Activated CD8-positive, alpha-beta memory T cell treated with anti-CD3 and anti-CD28 coated beads, Interleukin-2, amount 50 U/mL, for 1 hour (primary cell): ENCODE results near the gene SLF2.

Experiments used
- DNase-seq: peaks from one replicate; pipeline ENCODE4 v3.0.0-alpha.2; 2020; ENCODE audit errors: extremely low read depth

SLF2 gene

DNA sequence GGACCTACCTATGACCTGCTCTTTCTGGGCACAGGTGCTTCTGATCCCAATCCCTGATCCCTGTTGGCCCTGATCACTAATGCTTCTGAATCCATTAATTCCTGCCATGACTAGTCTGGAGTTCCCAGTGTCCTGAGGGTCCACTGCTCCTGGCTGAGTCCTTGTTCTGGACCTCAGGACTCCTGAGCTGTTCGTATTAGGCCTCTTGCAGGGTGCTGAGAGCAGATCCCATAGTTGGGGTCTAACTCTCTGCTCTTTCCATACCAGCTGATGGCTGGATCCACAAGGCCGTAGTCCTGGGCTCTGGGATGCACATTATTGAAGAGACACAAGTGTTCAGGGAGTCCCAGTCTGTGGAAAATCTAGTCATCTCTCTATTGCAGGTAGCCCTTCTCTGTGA is 67.5 kb downstream of the SLF2 start:
- DNase-seq, result no peak

DNA sequence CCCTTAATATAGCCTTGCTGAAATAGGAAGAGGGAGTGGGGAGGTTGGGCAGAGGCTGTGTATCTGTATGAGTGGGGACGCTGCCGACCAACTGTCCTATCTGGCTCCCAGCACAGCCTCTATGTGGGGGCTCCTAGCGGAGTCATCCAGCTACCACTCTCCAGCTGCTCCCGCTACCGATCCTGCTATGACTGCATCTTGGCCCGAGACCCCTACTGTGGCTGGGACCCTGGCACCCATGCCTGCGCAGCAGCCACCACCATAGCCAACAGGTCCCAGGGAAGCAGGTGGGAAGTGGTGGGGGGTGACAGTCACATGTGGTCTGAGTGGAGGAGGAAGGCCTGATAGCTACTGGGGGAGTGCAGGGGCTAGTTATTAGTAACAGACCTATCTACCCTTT is 67.9 kb downstream of the SLF2 start:
- DNase-seq, result no peak

DNA sequence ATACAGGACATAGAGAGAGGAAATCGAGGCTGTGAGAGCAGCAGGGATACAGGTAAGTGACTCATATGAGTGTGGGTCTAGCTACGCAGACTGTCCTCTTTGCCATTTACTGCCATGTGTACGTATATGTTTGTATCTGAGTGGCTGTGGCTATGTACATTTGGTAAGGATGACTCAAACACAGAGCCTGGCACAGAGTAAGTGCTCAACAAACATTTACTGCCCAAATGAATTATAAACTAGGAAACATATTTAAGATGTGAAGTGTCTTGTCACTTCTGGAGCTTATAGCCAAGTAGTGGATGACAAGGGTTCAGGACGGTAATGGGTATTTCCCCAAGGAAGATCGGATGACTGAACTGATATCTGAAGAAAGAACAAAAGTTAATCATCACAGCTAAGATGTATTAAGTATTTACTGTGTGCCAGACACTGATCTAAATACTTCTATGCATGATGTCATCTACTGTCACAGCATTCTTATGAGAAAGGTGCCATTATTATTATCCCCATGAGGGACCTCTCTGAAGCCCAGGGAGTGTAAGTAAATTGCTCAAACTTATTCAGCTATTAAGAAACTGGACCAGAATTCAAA is 68.5 kb downstream of the SLF2 start:
- no peak for DNase-seq

DNA sequence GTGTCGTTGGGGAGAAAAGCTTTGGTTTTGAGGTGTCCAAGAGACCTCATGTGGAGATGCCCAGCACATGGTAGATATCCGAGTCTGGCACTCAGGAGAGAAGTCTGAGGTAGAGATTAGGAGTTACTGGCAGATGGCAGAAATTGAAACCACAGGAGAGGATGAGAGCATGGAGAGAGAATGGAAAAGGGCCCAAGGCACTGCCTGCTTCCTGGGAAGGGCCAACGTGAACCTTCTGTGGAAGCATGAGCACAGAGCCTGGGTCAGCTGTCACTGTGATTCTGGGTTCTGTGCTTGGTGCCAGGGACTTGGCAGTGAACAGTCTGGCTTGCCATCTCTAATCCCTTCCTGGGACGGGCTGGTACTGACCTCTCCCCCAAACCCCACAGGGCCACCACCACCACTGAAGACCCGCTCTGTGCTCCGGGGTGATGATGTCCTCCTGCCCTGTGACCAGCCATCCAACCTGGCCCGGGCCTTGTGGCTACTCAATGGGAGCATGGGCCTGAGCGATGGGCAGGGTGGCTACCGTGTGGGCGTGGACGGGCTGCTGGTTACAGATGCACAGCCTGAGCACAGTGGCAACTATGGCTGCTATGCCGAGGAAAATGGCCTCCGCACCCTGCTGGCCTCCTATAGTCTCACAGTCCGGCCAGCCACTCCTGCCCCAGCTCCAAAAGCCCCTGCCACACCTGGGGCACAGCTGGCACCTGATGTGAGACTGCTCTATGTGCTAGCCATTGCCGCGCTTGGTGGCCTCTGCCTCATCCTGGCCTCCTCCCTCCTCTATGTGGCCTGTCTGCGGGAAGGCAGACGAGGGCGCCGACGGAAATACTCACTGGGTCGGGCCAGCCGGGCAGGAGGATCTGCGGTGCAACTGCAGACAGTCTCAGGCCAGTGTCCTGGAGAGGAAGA is 70.4 kb downstream of the SLF2 start:
- DNase-seq, result no peak

DNA sequence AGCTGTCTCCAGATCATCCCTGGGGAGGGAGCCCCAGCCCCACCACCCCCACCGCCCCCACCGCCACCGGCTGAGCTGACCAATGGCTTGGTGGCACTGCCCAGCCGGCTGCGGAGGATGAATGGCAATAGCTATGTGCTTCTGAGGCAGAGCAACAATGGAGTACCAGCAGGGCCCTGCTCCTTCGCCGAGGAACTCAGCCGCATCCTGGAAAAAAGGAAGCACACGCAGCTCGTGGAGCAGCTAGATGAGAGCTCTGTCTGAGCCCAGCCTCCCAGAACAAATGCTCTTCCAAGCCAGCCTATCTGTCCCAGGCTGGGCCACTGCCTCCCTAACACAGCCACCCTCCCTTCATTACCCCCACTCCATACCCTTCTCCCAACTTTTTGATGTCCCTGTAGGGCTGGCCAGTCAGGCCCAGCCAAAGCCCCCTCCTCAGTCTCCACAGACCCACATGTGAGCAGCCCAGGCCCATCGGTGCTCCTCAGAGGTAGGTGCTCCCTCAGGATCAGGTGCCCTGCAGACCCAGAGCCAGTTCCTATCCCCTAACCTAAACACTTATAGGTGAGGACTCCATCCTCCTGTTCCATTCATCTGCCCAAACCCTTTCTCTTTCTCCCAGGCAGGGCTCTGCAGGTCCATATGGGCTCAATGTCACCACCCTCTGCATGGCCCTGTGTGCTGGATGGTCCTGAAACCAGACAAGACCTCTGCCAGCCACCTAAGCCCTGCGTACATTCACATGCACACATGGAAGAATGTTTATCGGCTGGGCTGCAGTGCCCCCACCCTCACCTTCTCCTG is 71.3 kb downstream of the SLF2 start:
- no peak for DNase-seq

DNA sequence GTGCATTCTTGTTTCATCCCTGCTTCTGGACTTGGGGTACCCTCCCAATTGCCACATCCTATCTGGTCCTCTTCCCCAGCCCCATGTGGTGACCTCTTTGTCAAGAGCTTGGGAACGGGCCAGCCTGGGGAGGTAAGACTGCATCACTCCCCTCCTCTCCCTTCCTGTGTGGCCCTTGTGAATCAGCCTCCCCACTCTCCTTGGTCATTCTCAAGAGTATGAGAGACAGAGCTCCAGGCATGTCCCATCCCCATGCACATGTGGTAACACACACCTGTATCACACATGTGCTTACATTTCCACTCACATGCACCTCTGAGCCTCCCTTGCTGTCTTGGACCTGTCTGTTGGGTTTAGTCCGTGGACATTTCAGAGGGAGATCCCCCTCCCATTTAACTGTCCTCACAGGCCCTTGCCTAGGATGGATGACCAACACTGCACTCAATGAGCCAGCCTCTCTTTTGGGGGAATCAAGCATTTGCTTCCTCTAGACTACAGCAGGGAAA is 72.0 kb downstream of the SLF2 start:
- no peak for DNase-seq

DNA sequence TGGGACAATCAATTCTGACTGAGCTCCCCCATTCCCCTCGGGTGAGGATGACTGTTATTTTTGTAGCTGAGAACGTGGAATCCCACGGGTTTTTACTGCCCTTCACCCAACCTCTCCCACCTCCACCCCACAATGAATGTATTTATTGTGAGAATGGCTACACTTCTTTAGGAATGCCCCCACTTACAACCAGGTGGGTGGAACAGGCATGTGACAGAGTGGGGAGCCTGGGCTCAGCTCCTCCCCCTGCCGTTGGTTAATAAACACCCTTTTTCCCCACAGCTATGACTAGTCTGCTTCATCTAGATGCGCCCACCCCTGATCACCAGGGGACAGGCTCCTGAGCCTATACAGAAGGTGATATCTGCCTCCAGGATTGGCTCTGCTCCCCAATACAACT is 72.6 kb downstream of the SLF2 start:
- no peak for DNase-seq

DNA sequence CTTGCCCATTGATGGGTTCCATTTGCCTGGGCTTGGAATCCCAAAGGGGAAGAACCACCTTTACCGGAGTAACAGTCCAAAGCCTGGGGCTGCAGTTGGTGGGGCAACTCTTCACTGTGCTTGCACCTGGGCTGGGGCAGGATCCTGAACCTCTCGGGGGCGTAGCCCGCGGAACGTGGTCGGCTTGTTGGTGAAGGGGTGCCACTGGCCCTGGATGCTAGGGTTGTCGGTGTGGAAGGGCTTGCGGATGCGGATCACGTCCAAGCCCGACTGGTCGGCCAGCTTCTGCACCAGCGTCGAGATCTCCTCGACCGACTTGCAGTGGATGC is 73.8 kb downstream of the SLF2 start:
- no peak for DNase-seq

DNA sequence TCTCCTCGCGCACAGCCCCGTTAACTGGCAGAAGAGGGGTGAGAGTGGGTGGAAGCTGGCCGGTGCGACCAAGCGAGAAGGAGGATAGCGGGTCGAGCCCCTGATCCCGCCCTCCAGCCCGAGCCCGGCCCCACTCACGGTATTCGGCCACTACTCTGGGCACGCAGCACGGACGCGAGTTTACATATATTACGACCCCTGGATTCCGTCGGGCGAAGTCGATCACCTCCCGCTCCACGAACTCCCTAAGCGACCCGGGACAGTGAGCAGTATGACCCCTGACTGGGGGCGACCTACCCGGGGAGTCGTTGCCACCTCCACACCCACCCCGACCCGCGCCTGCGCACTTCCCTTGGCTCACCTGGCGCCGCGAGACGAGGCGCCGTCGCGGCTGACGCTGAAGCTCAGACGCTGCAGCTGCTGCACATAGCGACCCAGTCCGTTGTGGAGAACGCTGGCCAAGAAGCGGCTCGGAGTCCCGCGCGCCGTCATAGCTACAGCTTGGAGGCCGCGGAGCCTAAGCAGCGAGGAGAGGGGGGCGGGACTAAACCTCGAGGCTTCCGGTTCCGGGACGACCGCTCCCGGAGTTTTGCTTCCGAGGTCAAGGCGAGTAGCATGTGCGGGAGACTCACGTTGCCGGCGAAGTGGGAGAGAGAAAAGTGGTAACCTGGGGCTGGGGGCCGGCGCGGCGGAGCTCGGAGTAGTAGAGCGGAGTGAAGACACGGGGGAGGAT is 74.4 kb downstream of the SLF2 start, which contains the start of the genes MRPL43 and TWNK:
MRPL43 (minus strand) TSS at position 546 of the 733 bp plus-strand sequence; CDS start at position 492, 54 bp downstream.
TWNK (plus strand) TSS at position 592 of the 733 bp plus-strand sequence. CDS start 668 bp downstream, outside the sequence.
- peak; percentile 58 for DNase-seq

DNA sequence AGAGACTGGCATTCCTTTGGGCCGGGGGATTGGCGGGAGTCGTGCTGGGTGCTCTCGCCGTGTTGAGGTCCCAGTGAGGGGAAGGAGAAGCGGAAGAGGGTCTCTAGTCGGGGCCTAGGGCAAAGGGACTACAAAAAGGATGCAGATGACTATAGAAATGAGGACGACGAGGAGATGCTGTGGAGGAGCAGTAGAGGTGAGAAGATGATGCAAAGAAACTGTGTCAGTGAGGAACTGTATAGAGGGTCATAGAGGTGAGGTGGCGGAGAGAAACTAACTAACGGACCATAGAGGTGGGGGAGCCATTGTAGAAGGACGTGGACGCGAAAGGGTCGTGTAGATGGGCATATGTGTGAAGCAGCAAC is 74.9 kb downstream of the SLF2 start:
- DNase-seq, result no peak

DNA sequence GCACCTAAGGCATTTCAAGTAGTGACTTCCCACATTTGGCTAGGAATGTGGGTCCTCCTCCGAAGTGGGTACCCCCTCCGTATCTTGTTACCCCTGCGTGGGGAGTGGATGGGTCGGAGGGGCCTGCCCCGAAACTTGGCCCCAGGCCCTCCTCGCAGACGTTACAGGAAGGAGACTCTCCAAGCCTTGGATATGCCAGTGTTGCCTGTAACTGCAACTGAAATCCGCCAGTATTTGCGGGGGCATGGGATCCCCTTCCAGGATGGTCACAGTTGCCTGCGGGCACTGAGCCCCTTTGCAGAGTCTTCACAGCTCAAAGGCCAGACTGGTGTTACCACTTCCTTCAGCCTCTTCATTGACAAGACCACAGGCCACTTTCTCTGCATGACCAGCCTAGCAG is 75.4 kb downstream of the SLF2 start:
- no peak for DNase-seq

DNA sequence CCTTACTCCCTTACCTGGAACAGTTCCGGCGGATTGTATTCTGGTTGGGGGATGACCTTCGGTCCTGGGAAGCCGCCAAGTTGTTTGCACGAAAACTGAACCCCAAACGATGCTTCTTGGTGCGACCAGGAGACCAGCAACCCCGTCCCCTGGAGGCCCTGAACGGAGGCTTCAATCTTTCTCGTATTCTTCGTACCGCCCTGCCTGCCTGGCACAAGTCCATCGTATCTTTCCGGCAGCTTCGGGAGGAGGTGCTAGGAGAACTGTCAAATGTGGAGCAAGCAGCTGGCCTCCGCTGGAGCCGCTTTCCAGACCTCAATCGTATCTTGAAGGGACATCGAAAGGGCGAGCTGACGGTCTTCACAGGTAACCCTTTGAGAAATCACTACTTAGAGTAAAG is 76.3 kb downstream of the SLF2 start:
- no peak for DNase-seq

DNA sequence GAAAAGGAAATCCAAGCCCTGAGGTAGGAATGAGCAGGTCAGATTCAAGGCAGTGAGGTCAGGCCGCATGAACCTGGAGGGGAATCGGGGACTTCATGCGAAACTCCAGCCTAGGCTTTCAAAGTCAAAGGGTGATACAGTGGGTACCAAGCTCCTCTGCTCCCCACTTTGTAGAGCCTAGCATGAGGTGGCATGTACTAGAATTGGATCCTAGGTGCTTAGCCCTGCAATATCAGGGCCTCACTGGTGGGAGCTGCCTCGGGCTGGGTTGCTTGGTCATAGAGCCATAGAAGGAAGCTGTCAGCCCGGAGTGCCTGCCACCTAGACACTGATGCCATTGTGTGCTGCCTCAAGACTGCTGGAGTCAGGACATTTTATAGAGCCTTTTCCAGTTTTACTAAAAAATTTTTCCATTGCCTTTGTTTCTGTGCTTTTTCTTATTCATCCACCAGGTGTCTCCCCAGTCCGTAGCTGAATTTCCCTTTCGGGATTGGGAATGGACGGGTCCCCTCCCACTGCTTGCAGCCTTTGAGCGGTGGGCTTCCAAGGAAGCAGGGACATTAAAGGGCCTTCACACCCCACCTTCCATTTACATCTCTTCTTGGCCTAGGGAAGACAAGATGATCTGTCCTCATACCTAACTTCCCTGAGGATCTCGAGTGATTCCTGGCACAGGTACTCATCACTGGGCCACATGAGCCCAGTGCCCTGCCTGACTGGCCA is 81.4 kb downstream of the SLF2 start:
- no peak for DNase-seq

DNA sequence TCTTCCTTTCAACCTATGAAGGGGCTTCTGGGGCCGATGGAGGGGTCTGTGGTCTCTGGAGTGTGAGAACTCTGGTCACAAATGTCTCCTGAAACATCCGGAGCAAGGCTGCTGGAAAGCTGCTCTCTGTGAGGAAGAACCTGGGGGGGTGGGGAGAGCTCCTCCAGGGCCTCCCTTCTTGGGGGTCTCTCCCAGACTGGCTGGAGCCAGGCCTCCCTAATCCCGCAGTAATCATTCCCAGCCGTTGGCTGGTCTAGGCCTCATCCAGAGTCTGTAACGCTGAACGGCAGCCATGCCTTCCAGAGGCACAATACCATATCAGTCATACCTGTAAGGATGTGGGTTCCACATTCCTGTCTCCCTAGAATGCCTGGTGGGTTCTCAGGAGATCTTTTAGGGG is 82.4 kb downstream of the SLF2 start:
- no peak for DNase-seq

DNA sequence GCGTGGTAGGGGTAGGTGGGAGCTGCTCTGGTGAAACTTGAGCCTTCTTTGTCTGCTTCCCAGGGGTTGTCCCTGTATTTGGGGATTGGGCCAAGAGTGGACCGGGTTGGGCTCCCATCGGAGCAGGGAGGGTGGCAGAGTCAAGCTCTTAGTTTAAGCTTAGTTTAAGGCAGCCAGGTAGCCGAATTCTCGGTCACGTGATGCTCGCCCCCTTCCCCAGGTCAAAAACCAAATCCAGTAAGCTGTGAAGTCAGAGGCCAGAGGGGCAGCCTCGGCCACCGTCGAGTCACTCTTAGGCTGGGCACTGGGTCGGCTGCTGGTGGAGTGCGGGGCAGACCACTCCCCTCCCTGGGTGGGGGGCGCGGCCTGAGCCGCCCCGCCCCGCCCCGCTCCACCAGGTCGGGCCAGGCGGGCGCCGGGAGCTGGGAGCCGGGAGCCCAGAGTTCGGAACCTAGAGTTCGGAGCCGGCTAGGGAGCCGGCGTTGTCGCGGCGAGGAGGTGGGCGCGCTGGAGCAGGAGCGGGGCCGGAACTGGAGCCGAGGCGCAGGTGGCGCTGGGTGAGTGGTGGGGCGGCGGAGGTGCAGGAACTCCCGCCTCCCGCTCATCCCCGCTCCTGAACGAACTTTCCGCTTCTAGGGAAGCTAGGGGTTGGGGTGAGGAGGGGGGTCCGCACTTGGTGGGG is 84.1 kb downstream of the SLF2 start:
- DNase-seq, result no peak

DNA sequence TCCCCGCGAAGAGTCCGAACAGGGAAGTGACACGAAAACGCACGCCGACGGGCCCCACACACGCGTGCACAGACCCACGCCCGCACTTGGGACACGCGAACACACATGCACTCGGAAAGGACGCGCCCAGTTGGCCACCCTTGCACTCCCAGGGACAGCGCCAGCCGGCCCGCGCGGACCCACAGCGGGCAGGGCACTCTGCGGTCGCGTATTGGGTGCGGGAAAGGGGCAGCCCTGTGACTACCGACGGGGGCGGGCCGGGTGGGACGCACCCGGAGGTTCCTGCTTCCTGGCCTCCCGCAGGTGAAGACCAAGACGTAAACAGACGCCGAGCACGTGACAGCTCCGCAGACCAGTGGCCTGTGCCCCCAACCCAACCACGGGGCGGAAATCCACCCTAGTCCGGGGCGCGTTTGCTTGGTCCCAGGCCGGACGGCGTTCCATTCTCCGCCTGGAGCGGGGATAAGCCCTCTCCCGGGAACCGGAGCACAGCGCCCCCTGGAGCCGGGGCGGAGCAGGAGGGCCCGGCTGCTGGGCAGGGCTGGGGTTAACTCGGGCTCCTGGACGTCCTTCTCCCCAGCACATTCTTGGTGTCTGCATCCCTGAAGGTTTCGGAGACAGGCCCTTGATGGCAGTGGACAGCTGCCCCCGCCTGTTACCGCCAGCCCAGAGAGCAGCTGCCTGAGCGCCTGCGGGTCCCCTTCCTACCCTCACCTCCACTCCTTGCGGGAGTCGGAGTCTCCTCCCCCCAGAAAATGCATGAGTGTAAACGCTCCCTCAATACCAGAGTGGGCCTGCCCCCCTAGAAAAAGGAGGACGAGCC is 84.8 kb downstream of the SLF2 start:
- peak; percentile 27 for DNase-seq

DNA sequence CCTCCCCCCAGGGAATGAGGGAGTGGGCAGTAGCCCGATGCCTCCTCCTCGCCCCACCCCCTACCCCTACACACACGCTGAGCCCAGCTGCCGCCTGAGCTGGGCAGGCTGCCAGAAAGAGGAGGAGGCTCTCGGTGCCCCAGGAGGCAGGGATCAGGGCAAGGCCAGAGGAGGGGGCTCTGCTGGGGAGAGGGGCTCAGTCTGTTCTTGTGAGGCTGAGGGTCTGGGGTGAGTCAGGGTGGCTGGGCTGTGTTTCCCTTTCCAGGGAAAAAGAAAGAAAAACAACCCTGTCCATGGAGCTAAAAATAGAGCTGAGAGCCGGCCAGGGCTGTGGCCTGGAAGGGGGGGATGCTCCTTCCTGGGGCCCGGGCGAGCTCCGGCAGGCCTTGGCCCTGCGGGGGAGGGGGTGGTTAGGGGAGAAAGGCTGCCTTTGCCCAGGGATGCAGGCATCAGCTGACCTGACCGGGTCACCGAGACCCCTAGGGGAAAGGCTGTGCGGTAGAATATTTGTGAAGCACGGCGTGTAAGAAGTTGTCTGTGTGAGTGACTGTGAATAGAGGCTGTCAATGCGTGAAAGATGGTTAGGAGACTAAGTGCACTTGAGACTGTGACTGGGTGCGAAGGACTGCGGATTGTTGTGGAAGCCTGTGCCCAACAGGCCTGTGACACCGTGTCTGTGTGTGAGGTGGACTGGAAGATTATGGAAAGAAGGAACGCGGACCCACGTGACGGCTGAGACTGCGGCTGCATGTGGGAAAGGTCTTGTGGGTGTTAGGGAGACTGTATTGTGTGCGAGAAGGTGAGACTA is 85.6 kb downstream of the SLF2 start:
- DNase-seq, result no peak

DNA sequence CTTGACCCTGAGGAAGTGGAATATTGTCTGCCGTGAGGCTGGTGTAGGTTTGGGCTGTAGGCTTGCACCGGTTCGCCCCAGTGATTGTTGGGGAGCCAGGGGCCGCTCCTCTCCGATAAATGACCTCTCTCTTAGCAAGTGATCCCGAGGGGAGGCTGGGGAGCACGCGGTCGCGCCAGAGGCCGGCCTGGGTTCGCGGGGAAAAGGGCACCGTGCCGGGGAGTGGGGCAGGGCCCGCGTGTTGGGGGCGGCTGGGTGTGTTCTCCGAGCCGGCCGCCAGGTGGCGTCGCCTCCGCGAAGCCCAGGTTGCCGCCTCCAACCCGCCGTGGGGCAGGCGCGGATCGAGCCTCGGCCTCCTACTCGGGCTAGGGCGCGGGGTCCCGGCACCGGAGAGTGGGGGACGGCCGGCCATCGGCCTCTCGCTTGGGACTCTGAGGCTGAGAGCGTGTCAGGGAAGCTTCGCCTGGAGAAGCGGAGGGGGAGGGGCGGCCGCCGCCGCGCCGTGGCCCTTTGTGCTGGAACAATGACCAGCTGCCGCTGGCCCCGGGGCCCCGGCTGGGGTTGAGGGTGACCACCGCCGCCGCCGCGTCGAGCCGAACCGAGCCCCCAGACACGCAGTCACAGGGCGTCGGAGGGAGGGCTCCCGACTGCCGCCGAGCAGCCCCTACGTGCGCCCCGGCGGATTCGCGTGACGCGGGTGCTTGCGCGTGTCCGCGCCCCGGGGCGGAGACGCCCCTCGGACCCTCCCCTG is 86.4 kb downstream of the SLF2 start:
- peak; percentile 28 for DNase-seq
